HT-29 (cell line): ENCODE results near the gene GPR39. TPM values are rescaled to one million over a fixed set of nuclear protein-coding genes. Genes with fewer than 3 reads are reported as not detected.

Experiments used
- DNase-seq: peaks from one replicate; pipeline ENCODE4 v3.0.0-alpha.2; 2015; ENCODE audit warnings: low spot score
- total RNA-seq: library from RNA; depleted of rRNA; stranded (reverse); fragments of >200 nt; shearing (Covaris generic); gene quantifications from 2 replicates; pipeline ENCODE4 v1.2.3, GENCODE V29; 2014

GPR39 gene
- total RNA-seq, 1 experiment from 2014 or later: 18.0 TPM

GRCh38 chr2:132636346-132636745, 219.7 kb downstream of the GPR39 start:
- DNase-seq: no peak

DNA sequence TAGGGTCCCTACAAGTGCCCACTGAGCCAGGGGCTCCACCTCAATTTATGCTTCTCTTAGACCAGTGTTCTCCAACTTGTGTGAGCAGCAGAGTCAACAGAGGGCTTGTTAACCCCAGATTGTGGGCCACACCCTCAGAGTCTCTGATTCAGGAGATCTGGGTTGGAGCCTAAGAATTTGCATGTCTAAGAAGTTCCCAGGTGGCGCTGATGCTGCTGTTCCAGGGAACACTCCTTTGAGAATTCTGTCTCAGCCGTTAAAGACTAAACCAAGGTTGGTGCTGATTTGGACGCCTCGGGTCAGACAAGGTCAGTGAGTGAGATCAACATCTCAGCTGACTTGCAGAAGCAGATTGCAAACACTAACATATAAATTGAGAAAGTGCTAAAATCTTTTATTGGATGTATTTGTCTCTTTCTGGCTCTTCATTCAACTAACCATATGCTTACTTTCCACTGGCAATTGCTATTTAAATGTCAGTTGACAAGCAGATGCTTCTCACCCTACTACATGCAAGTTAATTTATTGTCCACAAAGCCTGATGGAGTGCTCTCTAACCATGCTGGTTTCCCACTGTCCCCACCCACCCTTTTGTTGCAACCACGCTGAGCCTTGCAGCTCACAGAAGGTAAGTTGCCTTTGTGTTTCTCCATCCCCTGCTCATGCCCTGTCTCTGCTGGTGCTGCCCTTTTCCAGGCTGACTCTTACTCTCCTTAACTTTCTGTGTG, 221.9 kb downstream of the GPR39 start:
- no peak for DNase-seq

GRCh38 chr2:132640116-132640515, 223.5 kb downstream of the GPR39 start:
- DNase-seq: no peak

- DNase-seq: no peak
Observed at GRCh38 chr2:132641819-132642218, 225.2 kb downstream of the GPR39 start.

DNA sequence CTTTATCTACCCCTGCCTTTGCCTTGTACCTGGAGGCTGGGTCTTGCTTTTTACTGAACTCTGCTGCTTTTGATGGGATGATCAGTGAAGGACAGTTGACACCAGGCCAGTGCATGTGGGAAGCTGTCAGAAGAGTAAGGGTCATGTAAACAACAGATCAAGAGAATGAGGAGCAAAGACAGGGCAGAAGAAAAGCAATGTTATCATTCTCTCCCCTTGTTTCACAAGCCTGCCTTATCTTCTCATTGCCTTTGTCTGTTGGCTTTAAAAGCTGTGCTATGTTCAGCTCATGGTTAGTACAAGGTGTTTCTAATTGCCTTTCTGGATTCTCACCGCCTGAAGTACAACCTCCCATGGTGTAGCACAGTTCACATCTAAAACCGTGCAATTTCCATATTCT, 225.8 kb downstream of the GPR39 start:
- DNase-seq: no peak

GRCh38 chr2:132645176-132645575, 228.6 kb downstream of the GPR39 start:
- no peak for DNase-seq

DNA sequence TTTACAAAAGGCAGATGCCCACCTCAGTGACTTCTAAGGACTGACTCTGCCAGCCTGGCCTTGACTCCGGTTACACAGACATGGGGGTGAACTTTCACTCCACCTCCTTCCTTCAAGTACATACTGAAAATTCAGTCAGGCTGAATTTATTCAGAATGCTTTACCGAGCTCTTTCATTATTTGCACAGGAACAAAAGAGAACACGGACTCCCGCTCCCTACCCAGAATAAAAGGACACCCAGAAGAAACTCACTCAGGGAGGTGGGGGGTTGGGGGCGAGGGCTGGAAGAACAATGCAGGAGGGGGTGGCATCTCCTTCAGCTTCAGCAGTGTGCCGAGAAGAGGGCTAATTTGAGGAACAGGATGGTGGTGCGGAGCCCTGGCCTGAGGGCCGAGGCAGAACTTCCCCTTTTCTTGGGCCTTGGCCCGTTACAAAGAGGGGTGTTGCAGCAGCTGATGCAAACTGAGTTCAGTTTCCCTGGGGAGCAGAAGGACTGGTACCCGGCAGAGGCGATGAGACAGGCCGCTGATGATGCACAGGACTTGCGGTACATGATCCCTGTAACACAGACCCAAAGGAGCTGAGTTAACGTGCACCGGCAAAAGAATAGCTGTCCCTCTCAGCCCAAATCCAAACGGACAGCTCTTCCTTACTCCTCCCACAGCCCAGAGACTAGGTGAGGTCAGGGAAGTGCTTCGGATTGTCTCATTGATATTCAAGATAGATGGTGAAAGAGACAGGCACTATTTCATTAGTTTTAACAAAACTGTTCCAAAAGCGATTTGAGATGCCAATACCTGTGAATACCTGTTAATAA, 229.3 kb downstream of the GPR39 start:
- DNase-seq: no peak

- no peak for DNase-seq
Observed at GRCh38 chr2:132646540-132647108, 230.0 kb downstream of the GPR39 start.

GRCh38 chr2:132651115-132652045, 234.8 kb downstream of the GPR39 start:
- peak; percentile 58 for DNase-seq

DNA sequence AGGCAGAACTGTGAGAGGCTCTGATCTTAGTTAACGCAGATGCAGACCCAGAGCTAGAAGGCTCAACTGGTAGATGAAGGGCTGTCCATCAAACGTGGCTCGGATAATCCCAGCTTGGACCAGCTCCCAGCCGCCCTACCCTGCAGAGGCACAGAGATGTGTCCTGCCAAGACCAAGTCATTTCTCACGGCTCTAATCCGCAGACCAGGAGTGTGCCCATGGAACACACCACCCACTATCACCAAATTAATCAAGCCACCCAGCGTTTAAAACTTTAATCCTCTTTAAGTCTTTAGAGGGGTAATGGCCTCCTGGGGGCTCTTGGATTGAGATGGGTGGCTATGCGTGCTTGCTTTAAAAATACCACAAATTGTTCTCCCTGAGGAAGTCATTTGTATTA, 235.9 kb downstream of the GPR39 start:
- DNase-seq: no peak

DNA sequence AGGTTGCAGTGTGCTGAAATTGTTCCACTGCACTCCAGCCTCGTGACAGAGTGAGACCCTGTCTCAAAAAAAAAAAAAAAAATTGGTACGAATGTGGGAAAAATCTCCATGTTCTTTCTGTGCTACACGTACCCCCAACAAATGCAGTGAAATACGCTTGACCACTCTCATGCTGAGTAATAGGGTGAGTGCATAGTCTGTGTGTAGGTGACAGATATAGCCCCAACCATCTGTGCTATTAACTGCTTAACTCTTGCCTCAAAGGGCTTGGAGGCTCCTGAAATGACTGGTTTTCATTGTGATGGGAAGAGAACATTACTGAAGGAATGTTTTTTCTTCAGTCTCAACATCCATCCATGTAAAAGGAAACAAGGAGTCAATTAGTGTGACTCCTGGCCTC, 237.7 kb downstream of the GPR39 start:
- DNase-seq: no peak

DNA sequence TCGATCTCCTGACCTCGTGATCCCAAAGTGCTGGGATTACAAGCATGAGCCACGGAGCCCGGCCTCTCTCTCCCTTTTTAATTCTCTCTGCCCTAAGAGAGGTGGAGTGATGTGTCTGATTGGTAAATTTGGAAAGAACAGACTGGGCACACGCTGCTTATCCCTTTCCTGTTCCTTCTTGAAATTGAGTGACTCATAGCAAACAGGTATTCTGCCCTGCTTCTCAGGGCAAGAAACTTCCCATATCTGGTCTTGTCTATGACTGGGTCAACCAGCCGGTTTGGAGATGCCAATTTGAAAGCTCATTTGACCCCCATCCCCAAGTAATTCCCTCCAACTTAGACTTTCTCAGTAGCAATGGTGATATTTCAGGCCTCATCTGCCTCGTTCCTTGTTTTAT, 238.4 kb downstream of the GPR39 start:
- no peak for DNase-seq

- DNase-seq: no peak
Observed at GRCh38 chr2:132656266-132656975, 239.8 kb downstream of the GPR39 start.

- DNase-seq: no peak
Observed at GRCh38 chr2:132659331-132659730, 242.7 kb downstream of the GPR39 start.

DNA sequence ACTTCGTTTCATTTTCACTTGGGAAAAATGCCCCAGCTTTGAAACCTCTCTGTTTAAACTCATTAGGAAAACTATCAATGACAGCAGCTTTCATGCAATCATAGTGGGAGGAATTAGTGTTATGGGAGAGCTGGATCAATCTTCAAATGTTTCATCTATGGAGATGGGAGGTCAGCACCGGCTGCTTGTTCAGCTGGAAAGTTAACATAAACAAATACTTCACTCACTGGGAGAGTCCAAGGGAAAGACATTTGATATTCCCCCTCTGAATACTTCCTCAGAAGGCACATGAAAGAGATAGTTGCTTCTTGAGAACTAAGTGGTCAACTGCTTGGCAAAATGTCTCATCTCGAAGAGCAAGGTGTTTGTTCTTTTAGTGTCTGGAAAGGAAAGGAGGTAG, 246.1 kb downstream of the GPR39 start:
- no peak for DNase-seq

- DNase-seq: no peak
Observed at GRCh38 chr2:132664096-132664495, 247.5 kb downstream of the GPR39 start.

- DNase-seq: no peak
Observed at GRCh38 chr2:132665401-132666140, 249.0 kb downstream of the GPR39 start.

DNA sequence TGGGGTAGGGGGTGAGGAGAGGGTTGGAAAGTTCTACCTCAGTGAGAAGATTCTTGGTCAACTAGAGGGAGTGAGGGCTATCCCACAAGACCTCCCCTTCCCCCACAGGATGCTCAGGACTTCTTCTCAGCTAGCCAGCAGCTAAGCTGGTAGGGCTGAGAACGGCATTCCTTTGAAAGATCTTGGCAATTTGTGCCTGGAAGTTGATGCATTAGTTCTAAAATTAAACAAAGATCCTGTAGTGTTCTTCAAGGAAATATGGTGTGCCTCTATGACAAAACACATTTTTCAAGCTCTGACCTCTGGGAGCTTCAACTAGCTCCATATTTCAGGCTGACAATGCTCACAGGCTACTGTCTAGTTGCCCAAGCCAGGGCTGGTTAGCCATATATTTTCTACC, 251.1 kb downstream of the GPR39 start:
- no peak for DNase-seq

DNA sequence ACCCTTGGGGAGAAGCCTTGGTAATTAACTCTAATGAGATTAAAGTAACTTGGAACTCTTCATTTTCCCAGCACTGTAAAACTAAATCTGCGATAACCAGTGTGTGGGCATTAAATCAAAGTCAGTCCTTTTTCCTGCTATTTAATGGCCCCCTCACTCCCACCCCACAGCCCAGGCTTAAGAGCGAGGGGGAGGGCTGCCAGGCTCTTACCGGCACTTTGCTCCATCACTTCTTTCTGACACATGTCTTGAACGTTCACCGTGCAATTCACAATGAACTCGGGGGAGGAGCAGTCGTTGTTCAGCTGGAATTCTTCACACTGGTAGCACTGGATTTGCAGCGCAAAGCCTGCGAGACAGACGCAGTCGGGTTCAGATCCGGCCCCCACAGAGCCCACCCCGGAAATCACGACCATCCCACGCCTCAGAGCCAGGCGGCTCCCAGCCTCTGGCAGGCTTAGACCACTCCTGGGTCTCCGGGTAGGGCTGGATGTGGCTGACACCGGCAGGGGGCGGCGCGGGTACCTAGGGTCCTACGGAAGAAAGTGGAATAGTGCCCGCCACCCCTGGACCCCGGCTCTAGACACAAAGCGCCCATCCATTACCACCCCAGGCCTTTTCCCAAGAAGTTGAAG, 251.7 kb downstream of the GPR39 start:
- DNase-seq: no peak
